MCF 10A (cell line): ENCODE results near the gene NFKBIL1. TPM values are rescaled to one million over a fixed set of nuclear protein-coding genes. Genes with fewer than 3 reads are reported as not detected.

Experiments used
- BruUV-seq: library from RNA; stranded (reverse); fragments of 400-500 nt; replicated peaks from 2 replicates; lab custom pipeline; 2021; lab: Mats Ljungman, UMichigan
- CTCF ChIA-PET: fragments of 300-600 bp; sonication (Branson Sonifier 250); formaldehyde crosslinking; extraction: SDS; loops from one replicate; lab custom pipeline; 2021; ENCODE audit warnings: antibody characterized with exemption, inconsistent platforms; lab: Yijun Ruan, JAX
- POLR2A ChIA-PET: fragments of 300-600, 350-650 bp; sonication (Branson Sonifier 250); formaldehyde crosslinking; extraction: SDS; loops from one replicate; lab custom pipeline; 2020; ENCODE audit warnings: antibody characterized with exemption, inconsistent platforms; lab: Yijun Ruan, JAX
- DNase-seq: peaks from one replicate; pipeline ENCODE4 v3.0.0-alpha.2; 2018; ENCODE audit not compliant: unreplicated experiment
- H3K27ac Mint-ChIP-seq: one replicate; pipeline ENCODE4 v1.8.0; 2022; ENCODE audit warnings: mild to moderate bottlenecking, low read depth, mixed read lengths; ENCODE audit not compliant: unreplicated experiment
- H3K27me3 Mint-ChIP-seq: one replicate; pipeline ENCODE4 v1.8.0; 2022; ENCODE audit warnings: mixed read lengths; ENCODE audit not compliant: insufficient read depth, unreplicated experiment
- H3K36me3 Mint-ChIP-seq: one replicate; pipeline ENCODE4 v1.8.0; 2022; ENCODE audit warnings: mild to moderate bottlenecking, moderate library complexity, mixed read lengths; ENCODE audit not compliant: insufficient read depth, unreplicated experiment
- H3K4me1 Mint-ChIP-seq: one replicate; pipeline ENCODE4 v1.8.0; 2022; ENCODE audit warnings: mixed read lengths; ENCODE audit not compliant: insufficient read depth, unreplicated experiment
- H3K4me3 Mint-ChIP-seq: one replicate; pipeline ENCODE4 v1.8.0; 2022; ENCODE audit warnings: mild to moderate bottlenecking, moderate library complexity, mixed read lengths; ENCODE audit not compliant: unreplicated experiment
- H3K9me3 Mint-ChIP-seq: one replicate; pipeline ENCODE4 v1.8.0; 2022; ENCODE audit warnings: mixed read lengths; ENCODE audit not compliant: unreplicated experiment
- intact Hi-C: fragments of 100-400 bp; cut with micrococcal nuclease; formaldehyde crosslinking; loops from 2 replicates; pipeline ENCODE4 v1.14.1; 2022
- total RNA-seq: library from RNA; stranded (reverse); gene quantifications from 2 replicates; pipeline ENCODE4 v1.2.3, GENCODE V29; 2022
- TF ChIP-seq, protein P1 (sequence below): fragments of 200-600 bp; IDR thresholded peaks from one replicate; pipeline ENCODE4 v1.8.0; 2022; ENCODE audit warnings: antibody characterized with exemption, mild to moderate bottlenecking; ENCODE audit not compliant: unreplicated experiment

Gene NFKBIL1
- total RNA-seq, 1 experiment from 2014 or later = 30.3 TPM

DNA sequence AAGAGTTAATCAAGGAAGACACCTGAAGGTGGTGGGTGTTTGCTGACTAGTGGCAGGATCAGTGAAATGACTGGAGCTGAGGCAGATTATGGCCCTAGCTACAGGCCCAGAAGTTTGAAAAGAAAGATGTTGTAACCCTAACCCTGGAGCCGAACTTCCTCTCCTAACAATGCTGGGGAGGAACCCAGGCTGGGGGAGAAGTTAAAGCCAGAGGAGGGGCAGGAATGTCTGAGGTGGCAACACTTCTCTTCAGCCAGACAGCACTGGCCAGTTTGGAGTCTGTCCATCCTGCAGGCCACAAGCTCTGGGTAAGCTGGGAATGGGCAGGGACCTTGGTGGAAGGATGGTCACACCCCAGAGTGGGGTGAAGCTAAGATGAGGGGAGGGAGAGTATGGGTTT lies 38.6 kb downstream of the NFKBIL1 start, which contains the start of gene LST1:
TSS of gene LST1 (plus strand) at position 270 of the 400 bp plus-strand sequence. CDS start 1,023 bp downstream, outside the sequence.
- Mint-ChIP-seq H3K4me1 (peaks cover 15% of the 10 kb centered on the region), H3K27ac (no peak within 1 kb of the TSS), H3K9me3 (no peaks in the 10 kb centered on the region), H3K27me3 (no peaks in the 10 kb centered on the region), H3K4me3 (no peak within 1 kb of the TSS), H3K36me3 (no peaks in the 10 kb centered on the region)
- no peak for DNase-seq
- TF ChIP-seq, protein P1, sequence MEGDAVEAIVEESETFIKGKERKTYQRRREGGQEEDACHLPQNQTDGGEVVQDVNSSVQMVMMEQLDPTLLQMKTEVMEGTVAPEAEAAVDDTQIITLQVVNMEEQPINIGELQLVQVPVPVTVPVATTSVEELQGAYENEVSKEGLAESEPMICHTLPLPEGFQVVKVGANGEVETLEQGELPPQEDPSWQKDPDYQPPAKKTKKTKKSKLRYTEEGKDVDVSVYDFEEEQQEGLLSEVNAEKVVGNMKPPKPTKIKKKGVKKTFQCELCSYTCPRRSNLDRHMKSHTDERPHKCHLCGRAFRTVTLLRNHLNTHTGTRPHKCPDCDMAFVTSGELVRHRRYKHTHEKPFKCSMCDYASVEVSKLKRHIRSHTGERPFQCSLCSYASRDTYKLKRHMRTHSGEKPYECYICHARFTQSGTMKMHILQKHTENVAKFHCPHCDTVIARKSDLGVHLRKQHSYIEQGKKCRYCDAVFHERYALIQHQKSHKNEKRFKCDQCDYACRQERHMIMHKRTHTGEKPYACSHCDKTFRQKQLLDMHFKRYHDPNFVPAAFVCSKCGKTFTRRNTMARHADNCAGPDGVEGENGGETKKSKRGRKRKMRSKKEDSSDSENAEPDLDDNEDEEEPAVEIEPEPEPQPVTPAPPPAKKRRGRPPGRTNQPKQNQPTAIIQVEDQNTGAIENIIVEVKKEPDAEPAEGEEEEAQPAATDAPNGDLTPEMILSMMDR = no peak
- intact Hi-C loops = no loop called here
- ChIA-PET CTCF (interaction anchor here (0.7 to 18.9 kb wide), 2 partner anchors 11 to 126 kb away, joined by 3 to 215 read pairs; partner anchors contain the start of gene NCR3), POLR2A (interaction anchor here (1.5 kb wide), 1 partner anchor 12 kb away, joined by 6 read pairs; no protein-coding TSS in a partner anchor)
- BruUV-seq = no TSS peak

DNA sequence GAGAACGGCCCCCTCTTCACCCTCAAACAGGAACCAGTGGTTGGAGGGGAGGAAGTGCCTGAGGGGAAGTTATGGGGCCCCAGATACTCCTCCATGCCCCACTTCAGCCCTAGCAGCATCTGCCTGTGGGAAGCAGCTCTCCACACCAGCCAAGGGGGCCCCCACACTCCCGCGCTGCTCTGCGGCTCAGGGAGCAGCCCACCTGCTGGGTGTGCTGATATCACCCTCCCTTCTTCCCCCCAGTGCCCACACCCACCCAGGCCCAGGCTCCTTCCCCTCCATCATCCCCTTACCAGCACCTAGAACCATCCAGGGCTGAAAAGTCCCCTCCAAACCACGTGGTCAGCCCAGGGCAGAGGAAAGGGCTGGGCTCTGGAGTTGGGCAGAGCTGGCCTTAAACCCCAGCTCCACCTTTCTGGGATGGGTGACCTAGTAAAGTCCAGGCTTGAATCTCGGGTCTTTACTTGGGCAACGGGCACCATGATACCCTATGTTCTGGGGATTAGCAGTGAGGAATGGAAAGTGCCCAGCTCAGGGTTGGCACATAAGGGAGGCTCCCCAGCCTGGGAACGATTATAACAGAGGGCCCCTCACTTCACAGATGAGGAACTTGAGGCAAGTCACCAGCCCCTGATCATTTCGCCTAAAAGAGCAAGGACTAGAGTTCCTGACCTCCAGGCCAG lies 39.3 kb downstream of the NFKBIL1 start:
- CTCF ChIA-PET = interaction anchor here (1.1 to 18.9 kb wide), 2 partner anchors 11 to 12 kb away, joined by 4 to 215 read pairs; partner anchors contain the start of genes NCR3 and TNF
- BruUV-seq = no TSS peak
- H3K4me3 Mint-ChIP-seq = no peak overlapping the region
- no peak overlapping the region for H3K27ac Mint-ChIP-seq
- TF ChIP-seq, protein P1 = no peak
- H3K27me3 Mint-ChIP-seq = no peaks in the 10 kb centered on the region
- POLR2A ChIA-PET = interaction anchor here (0.6 to 1.5 kb wide), 2 partner anchors 12 to 27 kb away, joined by 3 to 6 read pairs; no protein-coding TSS in a partner anchor
- H3K9me3 Mint-ChIP-seq = no peaks in the 10 kb centered on the region
- peaks cover 8% of the 10 kb centered on the region for H3K4me1 Mint-ChIP-seq
- no peak for DNase-seq
- intact Hi-C loops = no loop called here
- no peaks in the 10 kb centered on the region for H3K36me3 Mint-ChIP-seq

DNA sequence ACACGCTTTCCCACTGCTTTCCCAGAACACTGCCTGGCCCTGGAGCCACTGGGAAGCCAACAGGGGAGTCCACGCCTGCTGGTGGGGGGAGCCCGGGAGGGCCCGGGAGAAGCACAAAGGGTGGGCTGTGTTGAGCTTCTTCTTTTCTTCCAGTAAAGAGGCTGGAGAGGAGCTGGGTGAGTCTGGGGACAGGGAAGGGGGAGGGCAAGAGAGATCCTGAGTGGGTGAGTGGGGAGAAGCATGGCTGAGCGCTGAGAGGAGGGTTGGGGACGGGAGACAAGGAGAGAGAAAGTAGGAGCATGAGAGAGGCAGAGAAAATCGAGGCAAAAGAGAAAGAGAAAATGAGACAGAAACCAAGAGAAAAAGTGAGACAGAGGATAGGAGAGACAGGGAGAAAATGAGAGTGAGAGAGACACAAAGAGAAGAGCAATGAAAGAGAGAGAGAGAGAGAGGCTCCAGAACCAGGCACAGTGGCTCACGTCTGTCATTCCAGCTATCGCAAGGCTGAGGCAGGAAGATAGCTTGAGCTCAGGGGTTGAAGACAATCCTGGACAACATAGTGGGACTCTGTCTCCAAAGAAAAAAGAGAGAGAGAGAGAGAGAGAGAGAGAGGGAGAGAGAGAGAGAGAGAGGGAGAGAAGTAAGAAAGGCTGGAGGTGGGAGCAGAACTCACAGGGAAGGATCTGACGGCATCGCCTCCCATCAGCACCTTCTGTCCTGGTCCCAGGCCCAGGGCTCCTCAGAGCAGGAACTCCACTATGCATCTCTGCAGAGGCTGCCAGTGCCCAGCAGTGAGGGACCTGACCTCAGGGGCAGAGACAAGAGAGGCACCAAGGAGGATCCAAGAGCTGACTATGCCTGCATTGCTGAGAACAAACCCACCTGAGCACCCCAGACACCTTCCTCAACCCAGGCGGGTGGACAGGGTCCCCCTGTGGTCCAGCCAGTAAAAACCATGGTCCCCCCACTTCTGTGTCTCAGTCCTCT lies 40.7 kb downstream of the NFKBIL1 start:
- Mint-ChIP-seq H3K4me3 (no peak overlapping the region), H3K27me3 (no peaks in the 10 kb centered on the region), H3K4me1 (peaks cover 6% of the 10 kb centered on the region), H3K9me3 (no peaks in the 10 kb centered on the region), H3K27ac (no peak overlapping the region), H3K36me3 (no peaks in the 10 kb centered on the region)
- BruUV-seq = no TSS peak
- intact Hi-C loops = no loop called here
- DNase-seq = no peak
- POLR2A ChIA-PET = no interaction called here
- TF ChIP-seq, protein P1 = no peak
- CTCF ChIA-PET = interaction anchor here (0.5 to 18.9 kb wide), 4 partner anchors 9 to 105 kb away, joined by 3 to 215 read pairs (median 4); partner anchors contain the start of genes NCR3 and TNF
